GM20431 (cell line): Measurements from ENCODE around the gene WDR72.
"Not testable (repeated sequence)": the region's sequence is repeated elsewhere in the genome, so short reads cannot be mapped to it uniquely, and the experiment has no call there.

Experiments
- in situ Hi-C: fragments of 300-500 bp; cut with MseI, MboI; formaldehyde crosslinking; loops from one replicate; pipeline ENCODE4 v1.15.0; 2020; ENCODE audit warnings: low sequenced_read_pairs; ENCODE audit not compliant: unreplicated experiment

Gene WDR72

GRCh38 chr15:53759411-53759931, at the start of gene WDR72:
WDR72 (minus strand) TSS chr15:53759663; CDS start chr15:53733149, 26,514 bp downstream.
- in situ Hi-C loops, result no loop called here

- in situ Hi-C loops, result no loop called here
Measured at GRCh38 chr15:53808058-53808706, 48.7 kb upstream of the WDR72 start.

GRCh38 chr15:53807501-53807900, 48.0 kb upstream of the WDR72 start:
- in situ Hi-C loops, result no loop called here

- in situ Hi-C loops, result no loop called here
Measured at GRCh38 chr15:53802672-53803071, 43.2 kb upstream of the WDR72 start.

- in situ Hi-C loops, result no loop called here
Measured at GRCh38 chr15:53791581-53791980, 32.1 kb upstream of the WDR72 start.

- in situ Hi-C loops, result no loop called here
Measured at GRCh38 chr15:53789654-53790375, 30.4 kb upstream of the WDR72 start.

- in situ Hi-C loops, result no loop called here
Measured at GRCh38 chr15:53786401-53786800, 26.9 kb upstream of the WDR72 start.

- in situ Hi-C loops, result not testable (repeated sequence)
Measured at GRCh38 chr15:53785241-53785640, 25.8 kb upstream of the WDR72 start.

- in situ Hi-C loops, result no loop called here
Measured at GRCh38 chr15:53762916-53763315, 3.5 kb upstream of the WDR72 start.

GRCh38 chr15:53758412-53758811, 1.1 kb downstream of the WDR72 start:
- in situ Hi-C loops, result no loop called here

- in situ Hi-C loops, result no loop called here
Measured at GRCh38 chr15:53757906-53758305, 1.6 kb downstream of the WDR72 start.

- in situ Hi-C loops, result no loop called here
Measured at GRCh38 chr15:53753813-53754212, 5.7 kb downstream of the WDR72 start.

- in situ Hi-C loops, result no loop called here
Measured at GRCh38 chr15:53752406-53752805, 7.1 kb downstream of the WDR72 start.

GRCh38 chr15:53747501-53748068, 11.9 kb downstream of the WDR72 start:
- in situ Hi-C loops, result no loop called here

GRCh38 chr15:53746101-53746500, 13.4 kb downstream of the WDR72 start:
- in situ Hi-C loops, result no loop called here

- in situ Hi-C loops, result no loop called here
Measured at GRCh38 chr15:53739651-53740050, 19.8 kb downstream of the WDR72 start.

- in situ Hi-C loops, result no loop called here
Measured at GRCh38 chr15:53739187-53739586, 20.3 kb downstream of the WDR72 start.

- in situ Hi-C loops, result no loop called here
Measured at GRCh38 chr15:53721334-53722087, 38.0 kb downstream of the WDR72 start.

GRCh38 chr15:53716909-53717876, 42.3 kb downstream of the WDR72 start:
- in situ Hi-C loops, result no loop called here
